Esophagus muscularis mucosa (tissue), 4 donors: ENCODE measurements around the gene MARK3. TPM values are rescaled to one million over a fixed set of nuclear protein-coding genes. Genes with fewer than 3 reads are reported as not detected.
"Not testable (repeated sequence)": the region's sequence is repeated elsewhere in the genome, so short reads cannot be mapped to it uniquely, and the experiment has no call there.

Experiments used
- DNase-seq: peaks from one replicate; pipeline ENCODE4 v3.0.0-alpha.2; 2017; ENCODE audit errors: extremely low spot score
- H3K27ac ChIP-seq, 4 donors: fragments of 200-600 bp; sonication (generic); replicated peaks in 1 of 4; 1 replicate in 3 of 4; 2 replicates in 1 of 4; pipeline ENCODE4 v1.5.1; 2016 to 2019; ENCODE audit warnings: mild to moderate bottlenecking in 1 of 4
- H3K27me3 ChIP-seq, 4 donors: fragments of 200-600 bp; sonication (generic); one replicate each; pipeline versions ENCODE4 v1.5.1 to v1.6.0; 2016 to 2019
- H3K36me3 ChIP-seq, 4 donors: fragments of 200-600 bp; sonication (generic); one replicate each; pipeline ENCODE4 v1.5.1; 2016 to 2019
- H3K4me1 ChIP-seq, 4 donors: fragments of 200-600 bp; sonication (generic); one replicate each; pipeline ENCODE4 v1.5.1; 2016 to 2019
- H3K4me3 ChIP-seq, 4 donors: fragments of 200-600 bp; sonication (generic); 1 replicate in 2 of 4; 2 replicates in 2 of 4; pipeline ENCODE4 v1.5.1; 2016 to 2019; ENCODE audit warnings: mild to moderate bottlenecking in 4 of 4, moderate library complexity in 1 of 4
- H3K9me3 ChIP-seq, 4 donors: fragments of 200-600 bp; sonication (generic); 1 replicate in 3 of 4; 2 replicates in 1 of 4; pipeline ENCODE4 v1.5.1; 2016 to 2019
- CTCF ChIP-seq, 3 experiments: fragments of 200-600 bp in 2 of 3; fragments of 450-650 bp in 1 of 3; sonication (generic) in 2 of 3; IDR thresholded peaks; one replicate each; pipeline ENCODE4 v1.5.1; 2017 to 2019; ENCODE audit warnings: antibody characterized with exemption in 3 of 3, mild to moderate bottlenecking in 2 of 3, moderate library complexity in 1 of 3
- EP300 ChIP-seq: sonication (generic); formaldehyde crosslinking; IDR thresholded peaks from one replicate; pipeline ENCODE4 v1.6.1; 2017; ENCODE audit warnings: antibody characterized with exemption
- POLR2A ChIP-seq: fragments of 450-650 bp; IDR thresholded peaks from one replicate; pipeline ENCODE4 v1.6.1; 2017; ENCODE audit warnings: antibody characterized with exemption, moderate library complexity, mild to moderate bottlenecking, low read depth
- POLR2AphosphoS5 ChIP-seq, 2 donors: sonication (generic); formaldehyde crosslinking; IDR thresholded peaks; one replicate each; pipeline ENCODE4 v1.6.1; 2017; ENCODE audit warnings: antibody characterized with exemption in 2 of 2
- WGBS: methylation state at CpG from one replicate; pipeline ENCODE4 v1.1.5; 2018; 5-methylcytosine and 5-hydroxymethylcytosine counted together
- intact Hi-C: fragments of 100-400 bp; cut with DNase I; formaldehyde crosslinking; loops from one replicate; pipeline ENCODE4 v1.15.1; 2023
- total RNA-seq, 4 donors: library from RNA; depleted of rRNA; stranded (reverse); fragments of >200 nt; gene quantifications; one replicate each; pipeline versions ENCODE4 v1.1.0 to v1.2.1, GENCODE V29; 2016

Gene MARK3
- total RNA-seq, 4 donors from 2014 or later, result 57.4 to 78.1 (median 68.1) TPM

GRCh38 chr14:103510724-103511693, 125.8 kb downstream of the MARK3 start:
- WGBS, result 92% methylated on average over 22 of the region's 26 CpGs
- no peaks in the 10 kb centered on the region for H3K9me3 ChIP-seq
- H3K4me1 ChIP-seq, result peaks cover 14 to 24% (median 21%) of the 10 kb centered on the region in 4 donors
- peaks cover 0 to 61% (median 45%) of the 10 kb centered on the region in 4 donors for H3K36me3 ChIP-seq
- no peak overlapping the region for H3K4me3 ChIP-seq
- no peak for DNase-seq
- no peak for TF ChIP-seq POLR2A
- TF ChIP-seq POLR2AphosphoS5 (IDR thresholded peaks at IDR 0.05), result no peak
- TF ChIP-seq EP300, result no peak
- no peak for TF ChIP-seq CTCF (IDR thresholded peaks at IDR 0.05)
- no peaks in the 10 kb centered on the region for H3K27me3 ChIP-seq
- intact Hi-C loops, result no loop called here
- H3K27ac ChIP-seq, result no peak overlapping the region

DNA sequence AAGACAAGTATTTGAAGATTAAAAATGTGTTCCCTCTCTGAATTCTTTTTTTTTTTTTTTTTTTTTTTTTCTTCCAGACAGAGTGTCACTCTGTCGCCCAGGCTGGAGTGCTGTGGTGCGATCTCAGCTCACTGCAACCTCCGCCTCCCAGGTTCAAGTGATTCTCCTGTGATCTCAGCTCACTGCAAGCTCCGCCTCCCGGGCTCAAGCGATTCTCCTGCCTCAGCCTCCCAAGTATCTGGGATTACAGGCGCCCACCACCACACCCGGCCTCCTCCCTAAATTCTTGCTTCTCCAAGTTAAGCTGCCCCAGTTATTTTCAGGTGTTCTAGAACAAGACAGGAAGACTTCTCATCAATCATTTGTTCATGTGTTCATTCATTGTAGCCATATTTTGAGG, 127.0 kb downstream of the MARK3 start:
- H3K9me3 ChIP-seq, H3K4me3 ChIP-seq, DNase-seq, H3K27me3 ChIP-seq, intact Hi-C loops: not testable (repeated sequence)
- 94% methylated on average over 8 of the region's 8 CpGs for WGBS
- H3K36me3 ChIP-seq, result peaks cover 0 to 55% (median 38%) of the 10 kb centered on the region in 4 donors
- peak overlapping the region; percentile 71 to 84 (median 84) for H3K27ac ChIP-seq
- peaks cover 14 to 22% (median 21%) of the 10 kb centered on the region in 4 donors for H3K4me1 ChIP-seq

DNA sequence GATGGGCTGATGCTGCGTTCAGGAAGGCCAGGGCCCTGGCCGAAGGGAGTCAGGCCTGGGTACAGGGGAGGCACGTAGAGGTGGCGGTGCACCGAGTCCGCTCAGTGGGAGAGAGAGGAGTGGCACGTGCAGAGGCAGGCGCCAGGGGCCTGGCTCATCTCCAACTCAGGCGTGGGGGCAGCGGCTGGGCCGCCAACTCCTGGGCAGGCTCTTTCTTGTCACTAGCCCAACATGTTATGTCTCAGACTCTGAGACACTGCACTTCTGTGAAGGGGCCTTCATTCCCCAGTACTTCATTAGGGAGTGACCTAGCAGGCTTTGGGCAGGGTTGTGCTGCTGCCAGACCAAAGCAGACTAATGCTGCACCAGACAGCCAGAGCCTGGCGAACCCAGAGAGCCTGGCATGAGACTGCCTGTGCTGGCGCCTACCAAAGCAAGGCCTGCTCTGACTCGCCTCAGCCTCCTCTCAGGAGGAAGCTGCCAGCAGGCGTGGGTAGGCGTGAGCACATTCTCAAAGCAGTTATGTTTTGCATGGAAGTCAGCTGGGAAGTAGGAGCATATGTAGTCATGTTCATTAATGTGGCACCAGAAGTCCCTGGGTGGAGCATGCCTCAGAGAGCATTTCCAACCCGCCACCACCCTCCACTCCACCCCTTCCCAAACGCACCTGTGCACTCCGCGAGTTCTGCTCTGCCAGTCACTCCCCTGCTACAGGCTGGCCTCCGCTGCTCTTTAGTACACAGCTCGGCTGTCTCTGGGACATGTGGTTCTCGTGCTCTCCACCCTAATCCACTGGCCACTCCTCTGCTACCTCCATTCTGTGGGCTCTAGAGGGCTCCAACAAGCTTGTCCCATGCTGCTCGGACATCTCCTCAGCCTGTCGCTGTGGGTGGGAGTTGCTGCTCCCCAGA, 127.7 kb downstream of the MARK3 start:
- 49% methylated on average over 21 of the region's 25 CpGs for WGBS

GRCh38 chr14:103514596-103515421, 129.6 kb downstream of the MARK3 start:
- no peaks in the 10 kb centered on the region for H3K27me3 ChIP-seq
- WGBS, result 82% methylated on average over 13 of the region's 18 CpGs
- H3K27ac ChIP-seq, result peak overlapping the region in 3 of 4 donors; percentile 13 to 49 (median 24)
- no peak for DNase-seq
- peaks cover 0 to 34% (median 25%) of the 10 kb centered on the region in 4 donors for H3K36me3 ChIP-seq
- intact Hi-C loops, result no loop called here
- TF ChIP-seq CTCF (IDR thresholded peaks at IDR 0.05), result no peak
- TF ChIP-seq POLR2A, result no peak
- no peak for TF ChIP-seq POLR2AphosphoS5 (IDR thresholded peaks at IDR 0.05)
- no peak for TF ChIP-seq EP300
- no peaks in the 10 kb centered on the region for H3K9me3 ChIP-seq
- peaks cover 35 to 46% (median 45%) of the 10 kb centered on the region in 4 donors for H3K4me1 ChIP-seq
- H3K4me3 ChIP-seq, result no peak overlapping the region

More for the DNA sequence above, 127.7 kb downstream of the MARK3 start:
- intact Hi-C loops, result no loop called here
- peaks cover 17 to 27% (median 26%) of the 10 kb centered on the region in 4 donors for H3K4me1 ChIP-seq
- H3K9me3 ChIP-seq, result no peaks in the 10 kb centered on the region
- H3K27ac ChIP-seq, result peak overlapping the region; percentile 71 to 84 (median 84)
- TF ChIP-seq EP300, result no peak
- TF ChIP-seq POLR2AphosphoS5 (IDR thresholded peaks at IDR 0.05), result peak; percentile 33 to 54
- H3K4me3 ChIP-seq, result no peak overlapping the region
- peaks cover 0 to 48% (median 35%) of the 10 kb centered on the region in 4 donors for H3K36me3 ChIP-seq
- DNase-seq, result no peak
- H3K27me3 ChIP-seq, result no peaks in the 10 kb centered on the region
